GM18498 (cell line): Measurements from ENCODE around the gene HOXC10.

ENCODE experiments used
- ATAC-seq: cut with Tn5 transposase; IDR thresholded peaks from one replicate; pipeline ENCODE4 v1.9.1; 2021; ENCODE audit warnings: mild to moderate bottlenecking, moderate library complexity; ENCODE audit not compliant: unreplicated experiment

Gene HOXC10

GRCh38 chr12:54037360-54038283, 52.7 kb downstream of the HOXC10 start:
- no peak for ATAC-seq

GRCh38 chr12:54038284-54038870, 53.4 kb downstream of the HOXC10 start:
- no peak for ATAC-seq

DNA sequence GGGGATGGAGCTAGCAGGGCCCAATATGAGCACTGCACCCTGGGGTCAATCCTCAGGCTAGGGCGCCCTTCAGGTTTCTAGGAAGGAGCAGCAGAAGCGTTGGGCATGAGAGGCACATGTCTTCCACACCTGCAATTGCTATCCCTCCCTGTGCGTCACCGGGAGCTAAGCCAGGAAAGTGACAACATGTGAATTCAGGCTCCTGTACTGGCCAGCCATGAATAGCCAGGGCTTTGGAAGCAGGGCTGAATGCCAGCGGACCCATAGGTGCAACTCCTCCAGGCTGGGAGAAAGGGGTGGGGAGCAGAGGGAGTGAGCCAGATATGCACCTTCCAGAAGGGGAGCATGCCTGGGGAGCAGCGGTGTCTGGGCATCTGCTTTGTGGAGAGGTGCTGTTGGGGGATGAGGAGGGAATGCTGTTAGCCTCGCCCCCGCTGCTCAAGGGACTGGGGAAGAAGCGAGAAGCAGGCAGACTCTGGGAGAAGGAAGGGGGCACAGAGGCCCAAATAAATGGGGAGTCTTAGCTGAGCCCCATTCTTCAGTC, 54.0 kb downstream of the HOXC10 start:
- ATAC-seq: no peak

DNA sequence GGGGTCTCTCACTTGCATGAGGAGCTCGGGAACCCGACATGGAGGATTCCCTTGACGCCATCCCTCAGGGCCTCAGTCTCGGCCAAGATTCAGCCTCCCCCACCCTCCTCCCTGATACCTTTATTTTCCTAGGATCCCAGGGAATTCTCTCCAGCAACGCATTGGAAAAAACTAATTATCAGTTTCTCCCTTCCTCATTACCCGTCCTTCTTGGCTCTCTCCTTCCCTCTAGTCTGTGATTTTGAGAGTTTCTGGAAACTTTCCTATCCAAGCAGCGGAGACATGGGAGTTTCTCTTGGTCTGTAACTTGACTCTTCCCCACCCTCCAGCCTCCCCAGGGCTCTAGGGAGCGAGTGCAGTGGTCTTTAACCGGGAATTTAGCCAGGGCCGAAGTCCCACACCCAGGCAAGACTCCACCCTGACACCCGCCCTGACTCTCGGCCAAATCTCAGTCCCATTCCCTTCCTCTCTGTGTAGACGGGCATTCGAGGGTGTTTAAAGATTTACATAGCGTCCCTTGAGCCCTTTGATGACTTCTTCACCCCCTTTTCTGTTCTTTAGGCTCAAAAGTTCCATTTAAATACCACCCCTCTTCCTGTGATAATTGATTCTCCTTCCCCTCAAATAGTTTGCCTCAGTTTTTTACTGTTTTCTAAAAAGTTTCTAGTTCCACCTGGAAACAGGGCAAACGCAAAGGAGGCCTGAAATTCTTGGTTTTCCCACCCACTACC, 54.6 kb downstream of the HOXC10 start:
- ATAC-seq: no peak
